A549 (cell line): Measurements from ENCODE around the gene HTR3C. TPM values are rescaled to one million over a fixed set of nuclear protein-coding genes. Genes with fewer than 3 reads are reported as not detected.
A peak's percentile ranks its signal among the peaks of the same experiment; 100 is the strongest.

Experiments used
- ATAC-seq, 2 experiments: fragments of 200-7000 bp in 1 of 2; fragments of >200 bp in 1 of 2; cut with Nextera tagmentation in 1 of 2; cut with Tn5 transposase in 1 of 2; 3 replicates each; pipeline versions ENCODE4 v1.8.0 to v1.9.1; 2018 to 2020; ENCODE audit warnings: mild to moderate bottlenecking in 1 of 2, moderate library complexity in 1 of 2
- CTCF ChIA-PET: fragments of 300-600 bp; sonication (Branson Sonifier 250); formaldehyde crosslinking; extraction: SDS; loops from one replicate; lab custom pipeline; 2021; ENCODE audit warnings: antibody characterized with exemption, inconsistent platforms; lab: Yijun Ruan, JAX
- POLR2A ChIA-PET: fragments of 350-600 bp; formaldehyde crosslinking; extraction: SDS; loops from one replicate; lab custom pipeline; 2021; ENCODE audit warnings: antibody characterized with exemption, inconsistent platforms; lab: Yijun Ruan, JAX
- DNase-seq, 2 experiments: peaks; one replicate each; pipeline versions ENCODE4 v3.0.0 to v3.0.0-alpha.2; 2011 to 2016; ENCODE audit warnings: low read depth in 1 of 2, low spot score in 1 of 2
- FAIRE-seq: peaks from 2 replicates; lab custom pipeline; 2011; peaks lifted over from hg19 to GRCh38; lab: Jason Lieb, UNC
- H3K27ac ChIP-seq, 2 experiments: fragments of >200 bp; sonication (Bioruptor Twin); formaldehyde crosslinking; 3 replicates each; pipeline ENCODE4 v1.5.1; 2016 to 2017
- H3K4me1 ChIP-seq: fragments of >200 bp; sonication (Bioruptor Twin); formaldehyde crosslinking; 3 replicates; pipeline ENCODE4 v1.6.1; 2016
- H3K4me2 ChIP-seq: fragments of >200 bp; sonication (Bioruptor Twin); formaldehyde crosslinking; 3 replicates; pipeline ENCODE4 v1.6.1; 2016
- H3K4me3 ChIP-seq: fragments of >200 bp; sonication (Bioruptor Twin); formaldehyde crosslinking; 3 replicates; pipeline ENCODE4 v1.5.1; 2016
- H3K9me3 ChIP-seq: fragments of >200 bp; sonication (Bioruptor Twin); formaldehyde crosslinking; 3 replicates; pipeline ENCODE4 v1.6.1; 2016
- CBX2 ChIP-seq: fragments of 200-600 bp; sonication (generic); IDR thresholded peaks from 2 replicates; pipeline ENCODE4 v1.6.1; 2016; ENCODE audit warnings: low read depth, mild to moderate bottlenecking, borderline replicate concordance
- CHD4 ChIP-seq: fragments of 200-600 bp; sonication (generic); IDR thresholded peaks from 2 replicates; pipeline ENCODE4 v1.6.1; 2016; ENCODE audit warnings: antibody characterized with exemption, mild to moderate bottlenecking, borderline replicate concordance
- CTCF ChIP-seq: fragments of >200 bp; sonication (Bioruptor Twin); formaldehyde crosslinking; IDR thresholded peaks from 3 replicates; pipeline ENCODE4 v1.5.1; 2016
- EHMT2 ChIP-seq: fragments of 200-600 bp; sonication (generic); IDR thresholded peaks from 2 replicates; pipeline ENCODE4 v1.6.1; 2016; ENCODE audit warnings: antibody characterized with exemption, low read depth, mild to moderate bottlenecking, moderate library complexity
- ELK1 ChIP-seq: fragments of 150-350 bp; IDR thresholded peaks from 2 replicates; pipeline ENCODE4 v1.6.1; 2014; ENCODE audit warnings: low read depth, mild to moderate bottlenecking, low read length
- ESRRA ChIP-seq: fragments of 150-350 bp; IDR thresholded peaks from 2 replicates; pipeline ENCODE4 v1.6.1; 2014; ENCODE audit warnings: mild to moderate bottlenecking, low read length, borderline replicate concordance
- FOSB ChIP-seq: fragments of 250-450 bp; sonication (Bioruptor Pico); IDR thresholded peaks from 2 replicates; pipeline ENCODE4 v1.5.0; 2020; ENCODE audit warnings: mild to moderate bottlenecking, moderate library complexity
- GATA3 ChIP-seq: IDR thresholded peaks from 2 replicates; pipeline ENCODE4 v1.6.1; 2012; ENCODE audit warnings: borderline replicate concordance
- HES2 ChIP-seq: fragments of >200 bp; sonication (Bioruptor Twin); formaldehyde crosslinking; IDR thresholded peaks from 2 replicates; pipeline ENCODE4 v1.6.1; 2016
- HOXA7 ChIP-seq: fragments of 250-450 bp; sonication (Bioruptor Pico); IDR thresholded peaks from 2 replicates; pipeline ENCODE4 v1.5.0; 2020; ENCODE audit warnings: mild to moderate bottlenecking, moderate library complexity
- HOXB13 ChIP-seq: fragments of 250-450 bp; sonication (Bioruptor Pico); IDR thresholded peaks from 2 replicates; pipeline ENCODE4 v1.5.0; 2020; ENCODE audit warnings: low read depth, mild to moderate bottlenecking, moderate library complexity
- MAFK ChIP-seq: fragments of 450-650 bp; IDR thresholded peaks from 2 replicates; pipeline ENCODE4 v1.6.1; 2014; ENCODE audit not compliant: partially characterized antibody
- MYC ChIP-seq: IDR thresholded peaks from 2 replicates; pipeline ENCODE4 v1.6.1; 2012; ENCODE audit warnings: mild to moderate bottlenecking, inconsistent platforms, low read length, improper control_type of control experiment, borderline replicate concordance
- NFE2L2 ChIP-seq: fragments of 150-350 bp; conservative IDR thresholded peaks from 2 replicates; pipeline ENCODE4 v1.6.1; 2014; ENCODE audit warnings: low read length
- PBX3 ChIP-seq: IDR thresholded peaks from 2 replicates; pipeline ENCODE4 v1.6.1; 2012
- PHF8 ChIP-seq: fragments of 200-600 bp; sonication (generic); IDR thresholded peaks from 2 replicates; pipeline ENCODE4 v1.6.1; 2016; ENCODE audit warnings: low read depth, mild to moderate bottlenecking, antibody characterized with exemption, moderate library complexity, borderline replicate concordance
- SMC3 ChIP-seq: fragments of >200 bp; sonication (Bioruptor Twin); formaldehyde crosslinking; IDR thresholded peaks from 3 replicates; pipeline ENCODE4 v1.6.1; 2018; ENCODE audit warnings: inconsistent platforms
- ZC3H11A ChIP-seq: fragments of 450-650 bp; IDR thresholded peaks from 2 replicates; pipeline ENCODE4 v1.6.1; 2014; ENCODE audit warnings: antibody characterized with exemption, mild to moderate bottlenecking
- ZFP36 ChIP-seq: fragments of 450-650 bp; IDR thresholded peaks from 2 replicates; pipeline ENCODE4 v1.6.1; 2014; ENCODE audit warnings: borderline replicate concordance; ENCODE audit not compliant: partially characterized antibody
- ZNF302 ChIP-seq: fragments of 250-450 bp; sonication (Bioruptor Pico); IDR thresholded peaks from 2 replicates; pipeline ENCODE4 v1.9.0; 2021; ENCODE audit warnings: inconsistent platforms, mild to moderate bottlenecking, moderate library complexity
- WGBS: methylation state at CpG from one replicate; pipeline ENCODE4 v1.1.6; 2017; ENCODE audit errors: missing lambda C conversion rate; 5-methylcytosine and 5-hydroxymethylcytosine counted together
- polyA plus RNA-seq, 4 experiments: library from polyadenylated mRNA; depleted of rRNA in 3 of 4; stranded (reverse); fragments of >200 nt; fragmentation: RNase III in 1 of 4; extraction: RNeasy Plus Mini Kit Qiagen cat#74134 plus additional on column Dnase treatment in 1 of 4; gene quantifications; 2 replicates in 3 of 4; 3 replicates in 1 of 4; pipeline ENCODE4 v1.2.3, GENCODE V29; 2011 to 2017

HTR3C gene
- polyA plus RNA-seq, 2 of the 4 experiments (the other 2 are of a cell fraction): not detected

GRCh38 chr3:184096811-184097383, 44.0 kb downstream of the HTR3C start, which contains the start of gene HTR3E (continued):
- TF ChIP-seq ESRRA: no peak
- TF ChIP-seq CBX2: no peak
- no peak for TF ChIP-seq HOXA7 (CRISPR knock-in tag)
- no peak for TF ChIP-seq HES2
- TF ChIP-seq MYC: no peak
- TF ChIP-seq PHF8: no peak
- no peak for TF ChIP-seq MAFK

GRCh38 chr3:184097556-184097955, 44.7 kb downstream of the HTR3C start:
- H3K4me1 ChIP-seq: no peaks in the 10 kb centered on the region
- H3K9me3 ChIP-seq: peaks cover 9% of the 10 kb centered on the region
- H3K27ac ChIP-seq: no peak overlapping the region
- ChIA-PET CTCF (interaction anchor here (1.7 kb wide), 1 partner anchor 79 kb away, joined by 4 read pairs; the partner anchor contains the start of gene ABCC5), POLR2A (no interaction called here)
- DNase-seq: no peak
- ATAC-seq: no peak
- no peak overlapping the region for H3K4me2 ChIP-seq
- no peak for FAIRE-seq
- H3K4me3 ChIP-seq: no peak overlapping the region
- TF ChIP-seq MYC (no peak), HES2 (no peak), HOXB13 (CRISPR knock-in tag) (no peak), ZNF302 (CRISPR knock-in tag) (no peak), SMC3 (no peak)
- WGBS: 48% methylated on average over 6 of the region's 6 CpGs

GRCh38 chr3:184099806-184100686, 47.2 kb downstream of the HTR3C start:
- POLR2A ChIA-PET: no interaction called here
- FAIRE-seq: no peak
- ATAC-seq: peak in 1 of 2 experiments; percentile 28; a peak in 2 of 6 replicates
- no peak for DNase-seq
- Histone ChIP-seq H3K4me3 (no peak overlapping the region), H3K27ac (no peak overlapping the region), H3K4me1 (no peaks in the 10 kb centered on the region)
- WGBS: 41% methylated on average over 24 of the region's 24 CpGs
- TF ChIP-seq CHD4 (no peak), ZFP36 (no peak), GATA3 (no peak), PBX3 (no peak), ZC3H11A (no peak), EHMT2 (no peak), FOSB (CRISPR knock-in tag) (no peak), CTCF (no peak), NFE2L2 (no peak), ZNF302 (CRISPR knock-in tag) (no peak), ELK1 (no peak)
- TF ChIP-seq, all 56 proteins: peak for 0
- Histone ChIP-seq H3K4me2 (peak overlapping the region; percentile 8; the same call in 1 of the 3 replicates), H3K9me3 (no peaks in the 10 kb centered on the region)
- CTCF ChIA-PET: interaction anchor here (1.3 kb wide), 1 partner anchor 12 kb away, joined by 3 read pairs; no protein-coding TSS in a partner anchor
